GM21515 (cell line): Measurements from ENCODE around the gene CCDC80.

Experiments
- ATAC-seq: cut with Tn5 transposase; IDR thresholded peaks from one replicate; pipeline ENCODE4 v1.9.1; 2021; ENCODE audit not compliant: unreplicated experiment

The CCDC80 gene

DNA sequence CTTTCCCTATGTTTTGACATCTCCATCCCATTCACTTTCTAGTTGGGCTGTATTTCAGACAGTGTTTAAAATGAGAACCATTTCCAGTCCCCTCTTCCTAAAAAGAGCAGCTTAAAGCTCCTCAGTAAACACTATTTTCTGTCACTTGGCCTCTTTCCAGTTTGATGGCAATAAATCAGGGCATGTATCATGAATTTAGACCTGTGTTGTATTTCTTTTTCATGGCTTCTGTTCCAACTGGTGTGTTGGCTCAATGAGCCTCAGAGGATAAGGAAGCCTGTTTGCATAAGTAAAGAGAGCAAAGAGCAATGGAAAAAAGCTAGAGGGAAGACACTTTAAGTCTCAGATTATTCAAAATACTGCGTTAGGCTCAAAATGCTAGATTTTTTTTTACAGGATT lies 7.2 kb downstream of the CCDC80 start:
- no peak for ATAC-seq

DNA sequence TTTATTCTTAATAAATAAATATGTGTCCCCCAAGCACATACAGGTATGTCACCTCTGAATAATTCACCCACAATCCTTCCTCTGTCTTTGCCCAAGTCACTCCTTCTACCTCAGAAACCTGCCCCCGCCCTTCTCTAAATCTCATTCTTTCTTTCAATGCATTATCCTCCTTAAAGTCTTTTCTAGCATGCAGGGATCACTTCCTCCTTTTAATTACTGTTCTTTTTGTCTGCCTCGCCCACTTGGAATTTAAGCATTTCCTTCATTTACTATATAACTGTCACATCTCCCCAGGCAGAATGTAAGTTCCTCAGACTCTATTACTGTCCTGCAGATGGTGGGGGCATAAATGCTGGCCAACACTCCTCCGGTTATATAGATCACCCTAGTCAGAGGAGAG lies 7.8 kb downstream of the CCDC80 start:
- ATAC-seq, result no peak

DNA sequence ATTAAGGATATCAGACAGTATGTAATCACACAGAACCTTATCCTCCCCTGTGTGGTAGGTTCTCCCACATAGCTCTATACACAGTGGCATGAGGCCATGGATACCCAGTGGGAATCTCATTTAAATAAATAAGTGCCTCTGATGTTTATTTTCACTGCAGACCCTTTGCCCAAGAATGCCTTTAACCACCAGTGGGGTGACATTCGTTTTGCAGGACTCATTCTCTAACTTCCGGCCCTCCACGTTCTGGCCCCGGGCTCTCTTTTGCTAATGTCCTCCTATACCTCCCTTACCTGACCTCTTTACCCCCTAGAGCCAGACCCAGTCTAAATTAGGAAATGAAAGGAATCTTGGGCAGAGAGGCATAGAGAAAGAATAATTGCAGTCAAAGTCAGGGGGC lies 8.3 kb downstream of the CCDC80 start:
- no peak for ATAC-seq

DNA sequence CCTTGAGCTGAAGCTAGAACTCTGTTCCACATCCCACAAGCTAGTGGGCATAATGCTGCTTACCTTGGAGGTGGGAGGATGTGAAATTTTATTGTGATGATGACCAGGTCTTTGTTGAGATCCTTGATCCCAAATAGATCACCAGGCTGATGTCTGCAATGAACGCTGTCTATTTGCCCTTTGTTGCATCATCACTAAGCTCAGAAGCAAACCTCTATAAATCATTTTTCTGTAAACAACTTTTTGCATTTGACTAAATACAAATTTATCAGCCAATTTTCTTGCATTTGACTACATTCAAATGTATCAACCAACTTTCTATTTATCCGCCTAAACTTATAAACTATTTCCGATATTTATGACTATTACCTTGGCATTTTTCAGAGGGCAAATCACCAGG lies 9.7 kb downstream of the CCDC80 start:
- no peak for ATAC-seq

DNA sequence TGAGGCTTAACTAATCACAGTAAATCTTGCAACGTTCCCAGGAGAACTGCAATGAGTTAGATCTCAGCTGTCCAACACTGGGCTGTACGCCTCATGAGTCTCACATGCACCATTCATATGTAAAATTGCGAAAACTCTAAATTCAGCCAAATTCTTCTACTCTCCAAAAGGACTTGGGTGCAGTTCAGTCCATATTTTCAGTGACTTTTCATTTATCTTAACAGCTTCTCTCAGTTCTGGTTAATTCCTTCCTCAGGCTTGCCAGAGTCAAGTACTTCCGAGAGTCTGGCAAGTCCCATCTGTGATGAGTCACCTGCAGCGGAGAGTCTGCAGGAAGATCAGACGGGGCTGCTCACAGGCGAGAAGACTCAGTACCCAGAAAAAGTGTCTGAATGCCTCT lies 11.5 kb downstream of the CCDC80 start:
- ATAC-seq, result no peak

DNA sequence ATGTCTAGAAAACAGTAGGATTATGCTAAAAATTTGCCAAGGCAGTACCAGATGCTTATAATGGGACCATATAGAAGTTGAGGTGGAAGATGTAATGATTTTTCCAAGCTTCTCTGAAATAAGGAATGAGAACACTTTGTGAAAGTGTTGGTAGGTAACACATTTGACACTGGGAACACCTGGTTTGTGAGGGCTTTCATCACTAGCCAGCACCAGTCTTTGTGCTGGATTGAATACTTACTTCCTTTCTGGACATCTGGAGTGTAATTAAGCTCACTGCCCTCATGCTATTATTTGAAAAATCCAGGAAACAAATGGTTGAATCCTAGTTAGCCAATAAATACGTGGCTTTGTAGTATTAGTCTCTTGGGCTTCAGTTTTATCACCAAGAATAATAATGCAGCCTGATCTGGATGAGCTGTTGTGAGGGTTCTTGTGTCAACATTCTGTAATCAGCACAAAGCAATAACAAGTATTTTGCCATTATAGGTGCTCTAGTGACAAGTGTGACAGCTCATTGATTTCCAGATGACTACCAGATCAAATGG lies 12.9 kb downstream of the CCDC80 start:
- no peak for ATAC-seq

DNA sequence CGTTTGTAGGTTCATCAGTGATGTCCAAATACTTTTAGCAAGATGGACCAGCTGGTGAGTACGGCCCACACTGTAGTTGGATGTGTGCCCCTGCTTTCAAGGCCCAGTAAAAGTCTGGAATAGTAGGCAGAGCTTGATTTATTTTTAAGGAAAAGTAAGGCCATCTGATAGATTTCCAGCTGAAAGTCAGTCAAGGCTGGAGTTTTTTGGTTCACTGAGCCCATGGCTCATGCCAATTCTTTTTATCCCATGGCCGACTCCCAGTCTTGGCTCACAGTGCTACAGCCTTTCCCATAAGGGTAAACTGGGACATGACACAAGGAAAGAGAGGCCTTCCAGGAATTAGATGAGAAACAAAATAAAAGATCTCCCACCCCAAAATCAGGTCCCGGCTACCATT lies 13.5 kb downstream of the CCDC80 start:
- no peak for ATAC-seq

DNA sequence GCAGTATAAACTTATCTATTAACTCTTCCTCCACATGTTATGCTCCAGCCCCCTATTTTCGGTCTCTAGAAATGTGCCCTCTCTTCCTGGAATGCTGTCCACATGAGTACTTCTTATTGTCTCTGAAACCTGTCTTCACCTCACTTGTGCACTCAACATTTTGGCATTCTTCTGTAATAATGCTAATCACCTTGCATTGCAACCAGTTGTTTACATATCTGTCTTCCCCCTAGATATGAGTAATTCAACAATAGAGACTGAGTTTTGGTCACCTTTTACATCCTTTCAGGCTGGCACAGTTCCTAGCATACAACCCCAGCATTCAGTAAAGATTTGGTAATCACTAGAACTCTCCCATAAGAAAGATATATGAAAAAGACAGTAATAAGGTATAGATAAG lies 17.2 kb downstream of the CCDC80 start:
- no peak for ATAC-seq

DNA sequence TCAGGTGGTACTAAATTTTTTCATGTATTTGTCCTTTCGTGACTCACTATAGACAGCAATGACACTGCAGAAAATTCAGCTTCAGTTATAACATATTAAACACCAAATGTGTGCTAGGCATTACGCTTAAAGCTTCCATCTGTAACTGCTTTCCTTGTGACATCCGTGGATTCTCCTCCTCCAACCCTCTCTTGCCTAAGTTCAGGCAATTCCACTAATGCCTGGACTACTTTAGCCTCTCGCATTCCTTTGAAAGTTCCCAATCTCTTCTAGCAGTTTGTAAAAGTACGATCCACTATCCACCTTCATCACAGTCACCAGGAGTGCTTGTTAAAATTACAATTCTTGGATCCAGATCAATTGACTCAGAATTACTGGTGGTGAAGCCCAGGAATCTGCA lies 17.7 kb downstream of the CCDC80 start:
- ATAC-seq, result no peak

DNA sequence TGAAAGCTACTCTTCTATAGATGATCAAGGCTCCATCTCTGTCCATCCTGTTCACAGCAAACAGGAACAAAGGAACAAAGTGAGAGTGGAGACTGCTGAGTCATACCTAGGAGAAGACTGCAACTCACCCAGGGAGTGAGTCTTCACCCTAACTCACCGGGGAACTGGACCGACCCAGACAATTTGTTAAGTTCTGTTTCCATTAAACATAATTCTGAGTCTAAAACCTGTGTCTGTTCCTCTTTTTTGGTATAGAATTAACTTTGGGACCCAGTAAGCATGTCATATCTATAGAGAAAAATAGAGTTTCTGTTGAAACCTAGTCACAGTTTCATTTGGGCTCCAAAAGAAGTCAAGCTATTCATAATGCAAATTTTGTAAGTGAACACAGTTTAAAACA lies 21.6 kb downstream of the CCDC80 start:
- peak; percentile 62 for ATAC-seq

DNA sequence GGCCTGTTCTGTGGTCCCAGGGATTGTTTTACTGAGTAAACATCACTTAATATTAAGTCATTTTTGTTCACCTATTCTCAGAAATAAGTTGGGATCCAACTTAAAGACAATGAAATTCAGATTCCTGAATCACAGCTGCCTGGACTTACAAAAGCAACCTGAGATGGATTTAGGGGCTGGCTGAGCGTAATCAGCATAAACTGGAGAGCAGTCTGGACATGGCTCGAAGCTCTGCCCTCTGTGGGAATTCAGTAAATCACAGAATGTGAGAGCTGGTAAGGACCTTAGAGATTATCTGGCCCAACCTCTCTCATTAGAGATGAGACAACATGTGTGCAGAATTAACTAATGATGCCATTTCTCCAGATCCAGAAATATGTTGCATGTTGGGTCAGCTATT lies 23.7 kb downstream of the CCDC80 start:
- no peak for ATAC-seq

DNA sequence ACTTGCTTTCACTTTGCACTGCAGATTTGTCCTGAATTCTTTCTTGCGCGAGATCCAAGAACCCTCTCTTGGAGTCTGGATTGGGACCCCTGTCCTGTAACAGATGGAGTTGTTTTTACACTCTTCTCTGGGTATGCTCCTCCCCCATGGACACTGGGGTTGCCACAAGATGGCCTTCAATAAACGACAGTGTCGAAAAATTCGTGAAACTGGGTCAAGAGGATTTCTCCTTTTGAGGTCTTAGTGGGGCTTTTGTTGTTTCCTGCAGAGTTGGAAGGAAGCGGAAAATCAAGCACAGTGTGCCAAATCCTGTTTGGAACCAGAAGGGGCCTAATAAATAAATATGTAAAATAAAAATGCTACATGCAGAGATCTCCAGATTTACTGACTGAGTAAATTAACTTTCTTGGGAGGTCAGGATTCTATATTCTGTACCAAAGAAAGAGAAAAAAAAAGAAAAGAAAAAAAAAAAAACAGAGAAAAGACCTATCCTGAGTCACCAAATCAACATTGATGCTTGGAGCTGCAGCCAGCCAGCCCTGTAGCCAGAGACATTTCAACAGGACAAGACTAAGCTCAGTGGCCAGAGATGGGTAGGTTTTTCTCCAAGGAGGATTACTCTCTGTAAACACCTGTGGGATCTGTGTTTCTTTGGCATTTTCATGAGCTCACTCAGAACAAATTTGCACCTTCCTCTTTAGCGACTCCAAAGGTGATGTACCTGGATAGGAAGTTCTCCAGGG lies 24.8 kb downstream of the CCDC80 start:
- ATAC-seq, result no peak

DNA sequence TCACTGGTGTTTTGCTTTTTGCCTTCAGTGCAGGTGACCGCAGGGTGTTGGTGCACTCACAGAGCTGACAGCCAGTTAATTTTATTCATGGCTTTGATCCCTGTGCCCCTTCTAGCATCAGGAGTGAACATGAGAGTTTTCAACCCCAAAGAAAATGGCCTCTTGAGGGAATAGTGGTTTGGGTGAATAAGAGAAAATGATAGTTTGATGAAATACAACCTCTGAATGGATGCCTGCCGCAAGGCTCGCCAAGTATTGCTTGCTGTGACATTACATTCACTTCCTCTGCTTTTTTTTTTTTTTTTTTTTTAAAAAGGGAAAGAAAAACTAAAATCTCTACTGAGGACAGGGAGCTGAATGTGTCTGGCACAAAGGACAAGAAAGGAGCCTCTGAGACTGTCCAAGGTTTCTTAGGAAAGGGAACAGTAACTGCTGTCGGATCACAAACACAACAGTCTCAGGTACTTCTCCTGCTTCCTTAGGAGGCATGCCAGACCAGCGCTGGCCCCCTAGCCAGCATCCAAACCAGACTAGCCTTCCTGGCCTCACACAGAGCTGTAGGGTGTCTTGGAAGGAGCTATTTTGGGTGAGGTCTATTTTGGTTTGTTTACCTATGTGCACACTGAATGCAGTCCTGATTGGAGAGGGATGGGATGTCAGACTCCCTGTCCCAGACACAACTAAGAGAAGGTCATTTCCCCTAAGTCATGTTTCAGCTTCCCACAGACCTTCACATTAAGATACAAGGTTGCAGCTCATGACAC lies 29.0 kb downstream of the CCDC80 start:
- no peak for ATAC-seq

DNA sequence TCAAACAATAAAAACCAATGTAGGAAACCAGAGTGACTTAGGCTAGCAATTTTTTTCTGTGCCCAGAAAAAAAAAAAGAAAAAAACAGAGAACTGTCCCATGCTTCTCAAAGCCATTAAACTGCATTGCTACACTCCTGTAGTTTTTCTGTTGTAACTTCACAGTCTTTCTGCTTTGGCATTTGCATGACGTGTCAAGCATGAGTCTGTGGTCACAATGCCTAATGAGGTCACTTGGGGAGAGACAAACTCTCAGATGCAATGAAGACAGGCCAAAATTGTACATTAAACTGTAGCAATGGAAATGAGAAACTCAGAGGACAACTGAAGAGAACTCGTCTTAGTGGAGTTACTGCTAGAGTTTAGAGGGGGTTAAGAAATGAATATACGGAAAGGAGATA lies 30.8 kb downstream of the CCDC80 start:
- ATAC-seq, result no peak

DNA sequence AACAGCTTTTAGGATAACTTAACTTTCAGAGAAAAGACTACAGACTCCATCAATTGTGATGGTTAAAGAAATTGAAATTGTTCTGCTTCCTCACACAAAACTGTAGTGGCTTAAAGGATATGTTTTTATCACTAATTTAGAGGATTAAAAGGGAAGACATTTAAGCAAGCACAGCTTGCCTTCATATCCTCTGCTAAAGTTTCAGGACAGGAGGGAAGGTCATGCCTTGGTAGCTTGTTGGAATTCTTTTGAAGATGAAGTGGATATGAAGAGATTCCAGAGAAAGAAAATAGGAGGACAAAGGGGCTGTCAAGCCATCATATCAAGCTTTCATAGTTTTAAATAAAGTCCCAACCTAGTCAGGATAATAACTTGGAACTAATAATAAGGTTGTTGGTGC lies 33.1 kb downstream of the CCDC80 start:
- ATAC-seq, result no peak

DNA sequence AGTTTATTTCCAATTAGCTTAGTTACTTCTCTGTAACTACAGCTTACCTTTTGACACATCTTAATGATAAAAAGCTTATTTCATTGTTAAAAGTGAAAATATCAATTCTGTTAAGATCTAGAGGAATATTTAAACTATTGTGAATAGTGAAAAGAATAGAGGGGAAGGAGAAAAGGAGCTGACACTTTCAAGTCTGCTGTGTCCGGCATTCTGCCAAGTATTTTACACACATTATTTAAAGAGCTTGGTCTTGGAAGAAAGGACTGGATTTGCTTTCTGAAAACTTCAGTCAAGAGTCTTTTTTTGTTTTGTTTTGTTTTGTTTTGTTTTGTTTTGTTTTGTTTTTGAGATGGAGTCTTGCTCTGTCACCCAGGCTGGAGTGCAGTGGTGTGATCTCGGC lies 34.8 kb downstream of the CCDC80 start:
- no peak for ATAC-seq

DNA sequence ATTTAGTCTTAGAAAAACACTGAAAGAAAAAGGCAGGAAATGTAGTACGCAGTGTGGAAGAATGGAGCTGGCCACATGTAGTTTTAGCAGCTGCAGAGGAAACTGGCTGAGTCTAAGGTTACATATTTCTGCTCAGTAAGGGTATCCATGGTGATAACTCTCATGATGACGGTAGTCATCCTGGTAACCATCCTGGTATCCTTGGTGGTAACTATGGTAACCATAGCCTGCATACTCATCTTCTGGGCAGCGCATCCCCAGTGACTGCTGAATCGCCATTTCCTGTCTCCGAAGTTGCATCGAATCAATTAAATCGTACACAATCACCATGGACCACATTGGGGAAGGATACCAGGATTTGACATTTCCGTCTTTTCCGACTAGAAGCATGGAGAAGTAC lies 35.7 kb downstream of the CCDC80 start:
- ATAC-seq, result no peak

DNA sequence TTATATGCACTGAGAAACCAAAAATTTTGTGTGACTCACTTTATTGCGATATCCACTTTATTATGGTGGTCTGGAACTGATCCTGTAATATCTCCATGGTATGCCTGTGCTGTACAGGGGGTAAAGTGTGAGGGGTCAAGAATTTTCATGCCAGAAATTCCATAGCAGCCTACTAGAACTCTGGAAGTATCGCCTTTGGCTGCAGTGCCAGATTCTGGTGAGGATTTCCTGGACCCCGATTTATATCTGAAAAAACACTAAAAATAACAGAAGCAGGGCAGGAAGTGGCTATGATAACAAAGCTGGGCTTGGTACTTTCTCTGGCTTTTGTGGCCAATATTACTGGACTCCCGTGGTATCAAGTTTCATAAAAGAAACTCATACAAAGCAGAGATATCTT lies 36.4 kb downstream of the CCDC80 start:
- no peak for ATAC-seq

DNA sequence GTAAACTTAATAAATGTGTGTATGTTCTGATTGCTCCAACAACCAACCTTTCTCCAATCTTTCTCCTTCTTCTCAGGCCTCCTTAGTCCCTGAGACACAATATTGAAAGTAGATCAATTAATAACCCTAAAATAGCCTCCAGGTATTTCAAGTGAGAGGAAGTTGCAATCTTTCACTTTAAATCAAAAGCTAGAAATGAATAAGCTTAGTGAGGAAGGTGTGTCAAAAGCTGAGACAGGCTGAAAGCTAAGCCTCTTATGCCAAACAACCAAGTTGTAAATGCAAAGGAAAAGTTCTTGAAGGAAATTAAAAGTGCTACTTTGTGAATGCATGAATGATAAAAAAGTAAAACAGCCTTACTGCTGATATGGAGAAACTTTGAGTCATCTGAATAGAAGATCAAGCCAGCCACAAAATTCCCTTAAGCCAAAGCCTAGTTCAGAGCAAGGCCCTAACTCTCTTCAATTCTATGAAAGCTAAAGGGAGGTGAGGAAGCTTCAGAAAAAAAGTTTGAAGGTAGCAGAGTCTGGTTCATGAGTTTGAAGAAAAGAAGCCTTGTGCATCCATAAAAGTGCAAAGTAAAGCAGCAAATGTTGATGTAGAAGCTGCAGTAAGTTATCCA lies 38.6 kb downstream of the CCDC80 start:
- peak; percentile 75 for ATAC-seq

DNA sequence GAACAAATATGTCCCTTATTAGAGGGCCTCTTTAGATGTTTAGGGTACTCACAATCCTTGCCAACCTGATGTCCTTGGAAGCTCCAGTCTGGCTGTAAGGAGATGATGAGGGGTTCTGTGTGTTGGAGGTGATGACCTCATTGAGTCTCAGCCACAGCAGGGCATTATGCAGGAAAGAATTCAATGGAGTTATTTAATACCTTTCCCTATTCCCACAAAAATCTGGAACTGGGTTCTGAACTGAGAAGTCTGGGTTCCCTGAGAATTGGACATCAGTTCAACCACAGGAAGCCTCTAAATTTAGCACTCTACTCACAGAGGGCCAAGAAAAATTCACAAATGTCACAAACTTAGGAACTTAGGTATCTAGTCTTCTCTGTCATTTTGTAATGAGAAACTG lies 42.2 kb downstream of the CCDC80 start:
- no peak for ATAC-seq

DNA sequence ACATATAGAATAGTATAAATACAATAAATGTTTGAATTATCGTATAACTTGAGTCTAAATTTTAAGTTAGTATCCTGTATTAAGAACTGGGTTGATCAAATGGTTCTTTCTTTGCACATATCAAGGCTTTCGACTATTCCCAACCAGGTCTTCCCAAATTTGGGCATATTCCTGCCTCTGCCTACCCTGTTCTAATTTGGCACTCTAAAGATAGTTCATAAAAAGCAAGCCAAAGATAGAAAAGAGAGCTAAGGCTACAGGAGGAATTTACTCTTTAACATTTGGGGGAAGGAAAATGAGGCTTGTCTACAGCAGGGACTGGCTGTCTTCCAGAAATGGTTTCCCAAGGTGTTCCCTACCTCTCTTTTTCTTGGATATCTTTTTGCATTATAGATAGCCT lies 43.0 kb downstream of the CCDC80 start:
- ATAC-seq, result no peak

DNA sequence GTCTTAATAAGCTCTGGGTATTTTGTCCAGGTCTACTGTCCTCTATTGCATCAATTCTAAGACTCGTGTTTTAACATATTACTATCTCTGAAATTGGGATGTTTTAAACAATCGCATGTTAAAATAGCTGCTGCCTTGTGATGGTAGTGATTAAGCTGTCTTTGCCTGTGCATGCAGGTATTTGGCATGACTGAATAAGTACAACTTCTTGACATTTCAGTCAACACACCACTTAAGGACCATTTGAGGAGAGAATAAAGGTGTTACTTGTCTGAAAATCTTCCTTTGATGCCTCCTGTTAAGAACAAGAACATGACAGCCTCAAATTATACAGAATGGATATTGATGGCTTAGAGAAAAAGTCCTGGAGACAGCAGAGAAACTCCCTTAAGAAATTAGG lies 46.1 kb downstream of the CCDC80 start:
- ATAC-seq, result no peak
